ENCODE data around the gene EPYC.

GRCh38 chr12:90947869-90948268 is 56.9 kb downstream of the EPYC start:
- no peak for TF ChIP-seq CTCF (IDR thresholded peaks at IDR 0.05)
- TF ChIP-seq EZH2 (IDR thresholded peaks at IDR 0.05; ENCODE audit: borderline replicate concordance, insufficient read depth, low read depth, low read length, poor library complexity, severe bottlenecking) = no peak
